Epithelial cell of esophagus (primary cell): ENCODE results near the gene FAM98B.
"Not testable (repeated sequence)": the region's sequence is repeated elsewhere in the genome, so short reads cannot be mapped to it uniquely, and the experiment has no call there.

ENCODE experiments used
- DNase-seq: peaks from one replicate; pipeline ENCODE4 v3.0.0; 2010; ENCODE audit warnings: low read depth
- H3K4me3 ChIP-seq: 2 replicates; pipeline ENCODE4 v1.5.1; 2011; ENCODE audit warnings: mild to moderate bottlenecking, low read length, control low read depth
- TF ChIP-seq, protein P1 (sequence below): IDR thresholded peaks from 2 replicates; pipeline ENCODE4 v1.5.1; 2011; ENCODE audit warnings: low read depth, mild to moderate bottlenecking, low read length, control low read depth, inconsistent platforms; ENCODE audit not compliant: insufficient read depth; ENCODE audit errors: missing control alignments

The FAM98B gene

DNA sequence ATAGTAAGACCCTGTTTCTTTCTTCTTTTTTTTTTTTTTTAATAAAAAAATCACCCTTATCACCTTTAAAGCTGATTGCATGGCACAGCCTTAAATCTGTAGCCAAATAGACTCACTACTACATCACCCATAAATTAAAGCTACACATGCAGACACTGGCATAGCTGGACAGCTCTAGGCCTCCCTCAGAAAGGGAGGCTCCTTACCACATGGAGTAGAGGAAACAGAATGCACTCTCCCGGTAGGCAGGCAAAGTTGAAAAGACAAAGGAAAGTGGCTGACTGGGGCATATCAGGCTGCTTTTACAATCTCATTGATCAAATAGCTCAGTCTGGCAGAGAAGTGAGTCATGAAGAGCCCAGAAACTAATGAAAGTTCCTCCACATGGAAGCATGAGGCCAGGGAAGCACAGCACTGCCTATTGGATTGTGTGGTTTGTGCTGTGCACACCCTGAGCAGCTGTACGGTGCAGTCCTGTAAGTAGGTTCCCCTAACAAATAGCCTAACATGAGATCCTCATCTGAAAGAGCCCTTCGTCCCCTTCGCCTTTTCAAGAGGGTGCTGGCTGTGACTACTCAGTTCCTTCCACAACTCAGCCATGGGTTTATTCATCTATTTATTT, 32.7 kb upstream of the FAM98B start:
- TF ChIP-seq, protein P1, sequence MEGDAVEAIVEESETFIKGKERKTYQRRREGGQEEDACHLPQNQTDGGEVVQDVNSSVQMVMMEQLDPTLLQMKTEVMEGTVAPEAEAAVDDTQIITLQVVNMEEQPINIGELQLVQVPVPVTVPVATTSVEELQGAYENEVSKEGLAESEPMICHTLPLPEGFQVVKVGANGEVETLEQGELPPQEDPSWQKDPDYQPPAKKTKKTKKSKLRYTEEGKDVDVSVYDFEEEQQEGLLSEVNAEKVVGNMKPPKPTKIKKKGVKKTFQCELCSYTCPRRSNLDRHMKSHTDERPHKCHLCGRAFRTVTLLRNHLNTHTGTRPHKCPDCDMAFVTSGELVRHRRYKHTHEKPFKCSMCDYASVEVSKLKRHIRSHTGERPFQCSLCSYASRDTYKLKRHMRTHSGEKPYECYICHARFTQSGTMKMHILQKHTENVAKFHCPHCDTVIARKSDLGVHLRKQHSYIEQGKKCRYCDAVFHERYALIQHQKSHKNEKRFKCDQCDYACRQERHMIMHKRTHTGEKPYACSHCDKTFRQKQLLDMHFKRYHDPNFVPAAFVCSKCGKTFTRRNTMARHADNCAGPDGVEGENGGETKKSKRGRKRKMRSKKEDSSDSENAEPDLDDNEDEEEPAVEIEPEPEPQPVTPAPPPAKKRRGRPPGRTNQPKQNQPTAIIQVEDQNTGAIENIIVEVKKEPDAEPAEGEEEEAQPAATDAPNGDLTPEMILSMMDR = no peak
- DNase-seq = no peak
- no peak overlapping the region for H3K4me3 ChIP-seq

DNA sequence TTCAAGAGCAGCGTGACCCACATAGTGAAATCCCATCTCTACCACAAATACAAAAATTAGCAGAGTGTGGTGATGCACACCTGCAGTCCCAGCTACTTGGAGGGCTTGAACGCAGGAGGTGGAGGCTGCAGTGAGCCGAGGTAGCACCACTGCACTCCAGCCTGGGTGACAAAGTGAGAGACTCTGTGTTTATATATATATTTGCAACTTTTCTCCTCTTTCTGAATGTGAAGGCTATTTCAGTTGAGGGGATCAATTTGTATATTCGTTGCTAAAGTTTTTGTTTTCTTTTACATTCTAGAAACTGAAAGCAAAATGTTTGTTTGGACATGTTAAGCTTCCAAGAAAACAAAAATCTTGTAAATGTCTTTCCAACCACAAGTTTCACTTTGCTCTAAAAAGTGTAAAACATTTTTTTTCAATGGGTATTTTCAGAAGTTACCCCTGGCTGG, 29.8 kb upstream of the FAM98B start:
- TF ChIP-seq, protein P1 = no peak
- no peak overlapping the region for H3K4me3 ChIP-seq
- no peak for DNase-seq

GRCh38 chr15:38425269-38425668, 28.7 kb upstream of the FAM98B start:
- DNase-seq = no peak
- TF ChIP-seq, protein P1 = no peak
- H3K4me3 ChIP-seq = no peak overlapping the region

DNA sequence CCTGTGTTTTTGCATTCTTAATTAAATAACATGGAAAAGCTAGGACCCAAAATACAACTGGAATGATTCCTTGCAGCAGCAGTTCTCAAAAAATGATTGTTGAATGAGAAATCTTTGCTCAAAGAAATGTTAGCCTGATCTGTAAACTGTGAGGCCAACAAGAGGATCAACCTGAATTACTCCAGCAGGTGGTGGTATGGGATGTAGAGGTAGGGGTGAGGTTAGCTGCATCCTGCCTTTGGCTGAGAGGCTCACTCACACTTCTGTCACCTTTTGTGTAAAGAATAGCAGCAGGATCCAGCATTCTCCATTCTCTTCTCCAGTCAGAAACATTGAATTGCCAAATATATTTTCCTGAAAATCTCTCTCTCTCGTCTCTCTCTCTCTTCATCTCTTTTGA, 26.5 kb upstream of the FAM98B start:
- no peak for DNase-seq
- H3K4me3 ChIP-seq = no peak overlapping the region
- TF ChIP-seq, protein P1 = no peak

DNA sequence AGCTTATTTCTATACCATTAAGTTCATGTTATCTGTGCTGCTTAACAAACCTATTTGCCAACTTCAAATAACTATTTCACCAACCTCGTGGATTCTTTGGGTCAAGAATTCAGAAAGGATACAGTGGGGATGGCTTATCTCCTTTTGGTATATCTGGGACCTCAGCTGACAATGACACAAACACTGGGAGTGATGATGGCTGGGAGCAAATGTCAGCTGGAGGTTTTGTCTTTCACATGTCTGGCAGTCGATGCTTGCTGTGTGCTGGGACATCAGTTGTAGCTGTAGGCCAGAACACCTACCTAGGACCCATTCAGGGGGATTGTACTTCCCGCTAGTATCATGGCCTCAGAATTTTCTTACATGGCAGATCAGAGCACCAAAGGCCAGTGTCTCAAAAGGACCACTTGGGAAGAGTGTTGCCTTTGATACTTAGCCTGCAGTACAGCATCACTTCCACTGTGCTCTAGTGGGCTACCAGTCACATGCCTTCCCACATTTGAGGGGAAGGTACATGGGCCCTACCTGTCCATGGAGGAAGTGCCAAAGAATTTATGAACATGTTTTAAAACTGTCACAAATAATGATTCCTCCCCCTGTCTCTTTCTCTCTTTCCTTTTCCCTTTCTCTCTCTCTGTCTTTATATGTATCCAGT, 23.7 kb upstream of the FAM98B start:
- TF ChIP-seq, protein P1 = no peak
- no peak for DNase-seq
- no peak overlapping the region for H3K4me3 ChIP-seq

GRCh38 chr15:38436993-38437392, 16.9 kb upstream of the FAM98B start:
- H3K4me3 ChIP-seq = no peak overlapping the region
- no peak for DNase-seq
- TF ChIP-seq, protein P1 = no peak

DNA sequence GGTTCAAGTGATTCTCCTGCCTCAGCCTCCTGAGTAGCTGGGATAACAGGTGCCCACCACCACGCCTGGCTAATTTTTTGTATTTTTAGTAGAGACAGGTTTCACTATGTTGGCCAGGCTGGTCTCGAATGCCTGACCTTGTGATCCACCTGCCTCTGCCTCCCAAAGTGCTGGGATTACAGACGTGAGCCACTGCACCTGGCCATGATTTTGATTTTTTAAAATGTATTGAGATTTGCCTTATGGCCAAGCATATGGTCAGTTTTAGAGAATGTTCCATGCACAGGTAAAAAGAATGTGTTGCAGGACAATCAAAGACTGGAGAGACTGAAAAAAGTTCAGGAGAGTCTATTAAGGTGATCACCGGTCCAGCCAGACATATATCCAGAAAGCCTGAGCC, 16.3 kb upstream of the FAM98B start:
- not testable (repeated sequence) for DNase-seq, H3K4me3 ChIP-seq
